Measurements from ENCODE around the gene ACTL8. TPM values are rescaled to one million over a fixed set of nuclear protein-coding genes. Genes with fewer than 3 reads are reported as not detected.

The ACTL8 gene
- polyA plus RNA-seq, 2 of the 4 experiments (the other 2 are of a cell fraction): 0.30 to 1.3 TPM

- 71% methylated on average over 1 of the region's 1 CpG for WGBS (ENCODE audit: missing lambda C conversion rate)
- TF ChIP-seq HMGXB4 (CRISPR knock-in tag; IDR thresholded peaks at IDR 0.05; ENCODE audit: borderline replicate concordance) (no peak), CHD2 (IDR thresholded peaks at IDR 0.05; ENCODE audit: low read length, partially characterized antibody) (no peak), MAFK (IDR thresholded peaks at IDR 0.05; ENCODE audit: partially characterized antibody) (no peak), JUNB (IDR thresholded peaks at IDR 0.05) (no peak)
- CTCF ChIA-PET: no interaction called here
- FAIRE-seq (no peak), ATAC-seq (no peak), DNase-seq (ENCODE audit: low read depth in 1 of 2, low spot score in 1 of 2) (no peak)
- H3K27ac ChIP-seq: no peak overlapping the region
- peaks cover 33% of the 10 kb centered on the region for H3K4me1 ChIP-seq
- H3K4me2 ChIP-seq: no peak overlapping the region
- 0 out of 3 replicates have a peak, but pooled peaks cover 5% of the 10 kb centered on the region for H3K9me3 ChIP-seq
- H3K4me3 ChIP-seq: no peak overlapping the region
- POLR2A ChIA-PET: no interaction called here
These were observed 115.5 kb downstream of the ACTL8 start for GRCh38 chr1:17870679-17871078.

DNA sequence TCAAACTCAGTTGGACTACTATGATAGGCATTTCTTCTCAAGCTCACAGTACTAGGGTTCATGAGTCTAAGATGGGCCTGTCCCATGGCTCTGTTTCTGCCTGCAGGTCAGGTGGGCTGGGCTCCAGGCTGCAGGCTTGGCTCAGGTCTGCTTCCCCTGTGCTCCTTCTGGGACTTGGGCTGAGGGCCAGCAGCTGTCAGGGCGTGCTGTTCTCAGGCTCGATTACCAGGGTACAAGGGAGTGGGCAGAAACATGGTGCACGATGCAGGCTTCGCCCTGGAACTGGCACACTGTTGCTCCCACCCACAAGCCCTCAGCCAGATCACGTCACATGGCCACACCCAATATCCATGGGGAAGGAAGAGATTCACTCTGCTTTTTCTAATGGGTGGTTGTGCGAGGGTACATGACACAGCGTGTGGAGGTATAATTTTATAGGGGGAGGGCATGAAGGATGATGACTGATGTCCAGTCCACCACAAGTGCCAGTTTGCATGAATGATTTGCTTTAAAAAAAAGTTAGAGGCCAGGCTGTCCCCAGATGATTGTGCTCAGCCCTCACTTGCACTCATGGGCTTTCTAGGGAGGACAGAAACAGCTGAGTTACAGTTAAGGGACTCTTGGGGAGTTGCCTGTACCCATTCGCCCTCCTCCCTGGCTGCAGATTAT is 118.0 kb downstream of the ACTL8 start:
- Histone ChIP-seq H3K4me3 (no peak overlapping the region), H3K4me2 (no peak overlapping the region), H3K27ac (peak overlapping the region; percentile 52 to 86; a peak in 4 of 6 replicates), H3K4me1 (peaks cover 24% of the 10 kb centered on the region), H3K9me3 (no peaks in the 10 kb centered on the region)
- DNase-seq (ENCODE audit: low read depth in 1 of 2, low spot score in 1 of 2) (no peak), FAIRE-seq (no peak), ATAC-seq (no peak)
- CTCF ChIA-PET: interaction anchor here (1.5 kb wide), 1 partner anchor 21 kb away, joined by 3 read pairs; no protein-coding TSS in a partner anchor
- 66% methylated on average over 7 of the region's 8 CpGs for WGBS (ENCODE audit: missing lambda C conversion rate)
- POLR2A ChIA-PET: no interaction called here
- TF ChIP-seq TFCP2L1 (CRISPR knock-in tag; IDR thresholded peaks at IDR 0.05): no peak
- TF ChIP-seq KDM5A (IDR thresholded peaks at IDR 0.05): no peak
- TF ChIP-seq, protein P1, sequence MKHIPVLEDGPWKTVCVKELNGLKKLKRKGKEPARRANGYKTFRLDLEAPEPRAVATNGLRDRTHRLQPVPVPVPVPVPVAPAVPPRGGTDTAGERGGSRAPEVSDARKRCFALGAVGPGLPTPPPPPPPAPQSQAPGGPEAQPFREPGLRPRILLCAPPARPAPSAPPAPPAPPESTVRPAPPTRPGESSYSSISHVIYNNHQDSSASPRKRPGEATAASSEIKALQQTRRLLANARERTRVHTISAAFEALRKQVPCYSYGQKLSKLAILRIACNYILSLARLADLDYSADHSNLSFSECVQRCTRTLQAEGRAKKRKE (CRISPR knock-in tag; IDR thresholded peaks at IDR 0.05; ENCODE audit: low read depth): no peak
- no peak for TF ChIP-seq ESRRA (IDR thresholded peaks at IDR 0.05; ENCODE audit: borderline replicate concordance, low read length)
- TF ChIP-seq POLR2A (IDR thresholded peaks at IDR 0.05; ENCODE audit: low read length): no peak
- TF ChIP-seq MAX (IDR thresholded peaks at IDR 0.05): no peak
- TF ChIP-seq CEBPB (IDR thresholded peaks at IDR 0.05): no peak
- no peak for TF ChIP-seq MAFK (IDR thresholded peaks at IDR 0.05; ENCODE audit: partially characterized antibody)
- TF ChIP-seq ELK1 (IDR thresholded peaks at IDR 0.05; ENCODE audit: low read depth, low read length): no peak
- TF ChIP-seq BCL3 (IDR thresholded peaks at IDR 0.05): no peak
- TF ChIP-seq RFX5 (IDR thresholded peaks at IDR 0.05): no peak
- no peak for TF ChIP-seq HMGXB4 (CRISPR knock-in tag; IDR thresholded peaks at IDR 0.05; ENCODE audit: borderline replicate concordance)
- TF ChIP-seq, protein P2, sequence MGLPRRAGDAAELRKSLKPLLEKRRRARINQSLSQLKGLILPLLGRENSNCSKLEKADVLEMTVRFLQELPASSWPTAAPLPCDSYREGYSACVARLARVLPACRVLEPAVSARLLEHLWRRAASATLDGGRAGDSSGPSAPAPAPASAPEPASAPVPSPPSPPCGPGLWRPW (IDR thresholded peaks at IDR 0.05): no peak
- TF ChIP-seq HOXA7 (CRISPR knock-in tag; IDR thresholded peaks at IDR 0.05): no peak
